GM12872 (cell line): ENCODE results near the gene CELF2.

Experiments used
- TF ChIP-seq, protein P1 (sequence below): IDR thresholded peaks from 3 replicates; pipeline ENCODE4 v1.5.1; 2011; ENCODE audit warnings: low read depth, mild to moderate bottlenecking, low read length, moderate library complexity; ENCODE audit not compliant: insufficient read depth

CELF2 gene

DNA sequence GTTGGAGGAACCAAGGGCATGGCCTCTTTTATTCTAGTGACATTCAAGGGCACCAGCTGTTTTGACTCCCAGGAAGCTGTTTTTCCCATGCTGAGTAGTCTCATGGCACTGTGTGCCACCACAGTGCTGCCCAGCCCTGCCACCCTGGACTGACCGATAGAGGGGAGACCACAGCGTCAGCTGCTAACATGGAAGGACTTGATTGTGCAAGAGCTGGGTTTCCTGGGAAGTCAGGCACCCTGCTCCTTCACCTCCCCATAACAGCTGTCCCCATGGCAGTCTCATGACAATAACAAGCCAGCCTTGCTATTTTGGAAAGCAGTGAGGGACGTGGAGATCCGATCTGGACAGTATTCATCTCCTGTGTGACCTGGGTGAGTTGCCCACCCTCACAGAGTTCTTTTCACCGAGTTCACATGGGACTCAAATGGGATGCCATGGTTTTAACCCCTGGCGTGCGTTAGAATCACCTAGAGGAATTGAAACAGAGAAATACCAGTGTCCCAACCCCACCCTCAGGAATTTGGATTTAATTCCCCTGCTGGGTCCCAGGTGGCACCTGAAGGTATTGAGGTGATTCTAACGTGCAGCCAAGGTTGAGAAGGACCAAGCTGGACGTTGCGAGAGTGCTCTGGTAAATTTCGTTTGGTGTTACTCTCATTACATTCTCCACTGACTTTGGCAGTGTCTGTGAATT is 174.8 kb downstream of the CELF2 start:
- TF ChIP-seq, protein P1, sequence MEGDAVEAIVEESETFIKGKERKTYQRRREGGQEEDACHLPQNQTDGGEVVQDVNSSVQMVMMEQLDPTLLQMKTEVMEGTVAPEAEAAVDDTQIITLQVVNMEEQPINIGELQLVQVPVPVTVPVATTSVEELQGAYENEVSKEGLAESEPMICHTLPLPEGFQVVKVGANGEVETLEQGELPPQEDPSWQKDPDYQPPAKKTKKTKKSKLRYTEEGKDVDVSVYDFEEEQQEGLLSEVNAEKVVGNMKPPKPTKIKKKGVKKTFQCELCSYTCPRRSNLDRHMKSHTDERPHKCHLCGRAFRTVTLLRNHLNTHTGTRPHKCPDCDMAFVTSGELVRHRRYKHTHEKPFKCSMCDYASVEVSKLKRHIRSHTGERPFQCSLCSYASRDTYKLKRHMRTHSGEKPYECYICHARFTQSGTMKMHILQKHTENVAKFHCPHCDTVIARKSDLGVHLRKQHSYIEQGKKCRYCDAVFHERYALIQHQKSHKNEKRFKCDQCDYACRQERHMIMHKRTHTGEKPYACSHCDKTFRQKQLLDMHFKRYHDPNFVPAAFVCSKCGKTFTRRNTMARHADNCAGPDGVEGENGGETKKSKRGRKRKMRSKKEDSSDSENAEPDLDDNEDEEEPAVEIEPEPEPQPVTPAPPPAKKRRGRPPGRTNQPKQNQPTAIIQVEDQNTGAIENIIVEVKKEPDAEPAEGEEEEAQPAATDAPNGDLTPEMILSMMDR, result no peak

DNA sequence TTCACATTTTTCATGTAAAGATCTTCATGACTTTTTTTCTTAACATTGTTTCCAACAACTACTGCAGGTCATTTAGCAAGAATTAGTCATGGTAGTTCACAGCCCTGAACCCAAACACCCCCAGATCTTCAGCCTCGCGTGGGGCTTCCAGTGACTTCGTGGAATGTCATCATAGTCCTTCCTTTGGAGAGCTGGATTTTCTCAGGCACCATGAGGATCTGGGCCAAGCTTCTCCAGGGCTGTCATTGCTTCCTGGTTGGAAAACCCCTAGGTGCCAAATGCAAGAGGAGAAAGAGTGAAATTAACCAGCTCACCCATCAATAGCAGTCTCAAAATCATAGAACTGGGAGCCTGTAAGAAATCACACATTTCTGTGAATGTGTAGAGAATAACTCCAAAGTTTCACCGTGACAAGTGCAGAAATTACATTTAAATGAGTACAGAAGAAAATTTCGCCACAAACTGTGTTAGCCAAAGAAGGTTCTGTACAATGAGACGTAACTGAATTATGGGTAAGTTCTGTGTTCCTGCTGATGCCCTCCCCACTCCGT is 175.4 kb downstream of the CELF2 start:
- TF ChIP-seq, protein P1, result no peak

- TF ChIP-seq, protein P1, result no peak
Measured at GRCh38 chr10:11194859-11195586, 177.4 kb downstream of the CELF2 start.

- TF ChIP-seq, protein P1, result no peak
Measured at GRCh38 chr10:11195623-11196022, 178.0 kb downstream of the CELF2 start.

DNA sequence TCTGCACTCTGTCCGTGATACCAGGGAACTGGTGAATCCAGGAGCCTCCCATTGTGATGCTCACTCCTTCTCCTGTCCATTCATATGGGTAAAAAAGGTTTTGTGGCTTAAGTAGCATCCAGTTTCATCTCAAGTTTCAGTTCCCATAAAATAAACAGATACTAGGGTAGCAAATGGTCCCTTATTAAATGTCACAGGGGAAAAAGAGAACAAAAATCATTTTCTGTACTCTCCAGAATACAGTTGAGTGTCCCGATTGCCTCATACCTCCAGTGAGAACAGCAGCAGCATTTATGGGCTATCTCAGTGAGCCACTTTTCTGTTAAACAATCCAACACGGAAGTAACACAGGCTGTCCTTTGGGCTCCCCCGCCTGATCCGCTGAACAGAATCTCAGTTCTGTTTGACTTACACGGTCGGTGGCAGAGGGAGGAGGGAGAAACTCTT is 179.6 kb downstream of the CELF2 start:
- TF ChIP-seq, protein P1, result no peak

DNA sequence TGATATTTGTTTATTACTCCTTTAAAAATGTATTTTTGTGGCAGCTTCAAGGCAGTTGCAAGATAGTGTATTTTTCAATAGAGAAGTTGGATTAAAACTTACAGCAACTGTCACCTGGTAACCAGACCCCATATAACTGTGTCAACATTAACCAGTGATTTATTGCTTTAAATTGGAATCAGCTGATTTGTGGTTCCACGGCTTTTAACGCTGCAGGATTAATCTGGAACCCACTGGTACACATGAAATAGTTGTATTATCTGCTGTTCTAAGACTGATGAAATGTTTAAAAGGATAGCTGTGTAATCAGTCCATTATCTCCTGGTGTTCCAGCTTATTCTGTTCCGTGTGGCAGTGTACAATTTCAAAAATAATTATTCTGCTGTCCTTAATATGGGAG is 180.2 kb downstream of the CELF2 start:
- TF ChIP-seq, protein P1, result no peak

GRCh38 chr10:11201911-11202310 is 184.2 kb downstream of the CELF2 start:
- TF ChIP-seq, protein P1, result no peak
